HFFc6 (cell line): Measurements from ENCODE around the gene TMEM114. TPM values are rescaled to one million over a fixed set of nuclear protein-coding genes. Genes with fewer than 3 reads are reported as not detected.

Experiments
- DNase-seq: peaks from one replicate; pipeline ENCODE4 v3.0.0-alpha.2; 2018
- H3K27ac Mint-ChIP-seq: 2 replicates; pipeline ENCODE4 v1.8.0; 2020; ENCODE audit warnings: mild to moderate bottlenecking, mixed read lengths
- H3K27me3 Mint-ChIP-seq: 2 replicates; pipeline ENCODE4 v1.8.0; 2021; ENCODE audit warnings: mild to moderate bottlenecking, moderate library complexity, mixed read lengths; ENCODE audit not compliant: insufficient read depth
- H3K36me3 Mint-ChIP-seq: 2 replicates; pipeline ENCODE4 v1.8.0; 2021; ENCODE audit warnings: low read depth, mixed read lengths
- H3K4me1 Mint-ChIP-seq: 2 replicates; pipeline ENCODE4 v1.8.0; 2020; ENCODE audit warnings: low read depth, mixed read lengths
- H3K4me3 Mint-ChIP-seq: 2 replicates; pipeline ENCODE4 v1.8.0; 2020; ENCODE audit warnings: mild to moderate bottlenecking, moderate library complexity, mixed read lengths
- H3K9me3 Mint-ChIP-seq: 2 replicates; pipeline ENCODE4 v1.8.0; 2020; ENCODE audit warnings: mild to moderate bottlenecking, mixed read lengths
- total RNA-seq, 6 experiments: library from RNA; stranded (reverse); fragmentation: NEBNext Ultra II Directional; extraction: Animal tissue kit (Norgen Biotek cat#: 25700); gene quantifications; 2 replicates in 1 of 6; 3 replicates in 5 of 6; pipeline ENCODE4 v1.2.3, GENCODE V29; 2021
- TF ChIP-seq, protein P1 (sequence below): fragments of 200-600 bp; sonication (generic); IDR thresholded peaks from 2 replicates; pipeline ENCODE4 v1.5.0; 2021; ENCODE audit warnings: antibody characterized with exemption, mild to moderate bottlenecking

Gene TMEM114
- total RNA-seq, 6 experiments from 2014 or later: not detected

DNA sequence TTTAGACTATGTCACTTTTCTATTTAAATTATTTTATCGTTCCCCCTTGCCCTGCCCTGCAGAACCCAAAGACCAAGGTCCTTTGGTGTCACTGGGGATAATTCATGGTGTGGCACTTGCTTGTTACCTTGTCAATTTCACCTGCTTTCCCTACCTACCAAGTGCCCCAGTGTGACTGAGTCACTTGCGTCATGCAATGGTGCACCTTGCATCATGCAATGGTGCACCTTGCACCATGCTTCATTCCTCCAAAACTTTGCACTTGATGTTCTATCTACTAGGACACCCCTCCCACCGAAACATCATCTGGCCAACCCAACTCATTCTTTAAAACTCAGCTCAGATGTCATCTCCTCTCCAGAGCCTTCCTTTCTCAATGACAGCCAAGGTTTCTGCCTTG, 47.1 kb downstream of the TMEM114 start:
- Mint-ChIP-seq H3K27me3 (peaks cover 5% of the 10 kb centered on the region; the same call in 1 of the 2 replicates), H3K4me3 (no peak overlapping the region), H3K9me3 (no peaks in the 10 kb centered on the region; the same call in 1 of the 2 replicates), H3K36me3 (no peaks in the 10 kb centered on the region), H3K27ac (no peak overlapping the region), H3K4me1 (no peaks in the 10 kb centered on the region)
- TF ChIP-seq, protein P1, sequence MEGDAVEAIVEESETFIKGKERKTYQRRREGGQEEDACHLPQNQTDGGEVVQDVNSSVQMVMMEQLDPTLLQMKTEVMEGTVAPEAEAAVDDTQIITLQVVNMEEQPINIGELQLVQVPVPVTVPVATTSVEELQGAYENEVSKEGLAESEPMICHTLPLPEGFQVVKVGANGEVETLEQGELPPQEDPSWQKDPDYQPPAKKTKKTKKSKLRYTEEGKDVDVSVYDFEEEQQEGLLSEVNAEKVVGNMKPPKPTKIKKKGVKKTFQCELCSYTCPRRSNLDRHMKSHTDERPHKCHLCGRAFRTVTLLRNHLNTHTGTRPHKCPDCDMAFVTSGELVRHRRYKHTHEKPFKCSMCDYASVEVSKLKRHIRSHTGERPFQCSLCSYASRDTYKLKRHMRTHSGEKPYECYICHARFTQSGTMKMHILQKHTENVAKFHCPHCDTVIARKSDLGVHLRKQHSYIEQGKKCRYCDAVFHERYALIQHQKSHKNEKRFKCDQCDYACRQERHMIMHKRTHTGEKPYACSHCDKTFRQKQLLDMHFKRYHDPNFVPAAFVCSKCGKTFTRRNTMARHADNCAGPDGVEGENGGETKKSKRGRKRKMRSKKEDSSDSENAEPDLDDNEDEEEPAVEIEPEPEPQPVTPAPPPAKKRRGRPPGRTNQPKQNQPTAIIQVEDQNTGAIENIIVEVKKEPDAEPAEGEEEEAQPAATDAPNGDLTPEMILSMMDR: no peak
- DNase-seq: no peak

DNA sequence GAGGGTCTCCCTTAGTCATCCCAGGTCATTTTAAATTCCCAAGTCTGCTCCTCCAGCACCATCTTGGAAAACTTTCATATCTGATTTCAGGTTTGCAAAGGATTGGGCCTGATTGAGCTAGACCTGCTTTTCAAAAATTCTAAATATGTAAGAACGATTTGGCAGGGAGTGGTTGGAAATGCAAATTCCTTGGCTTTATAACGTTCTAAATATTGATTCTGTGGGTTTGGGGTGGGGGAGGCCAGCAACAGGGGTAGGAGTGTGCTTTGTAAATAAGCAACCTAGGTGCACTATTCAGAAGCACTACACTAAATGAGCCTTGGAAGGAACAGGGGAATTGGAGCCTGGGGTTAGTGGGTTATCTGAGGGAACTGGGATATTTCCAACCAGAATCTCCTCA, 47.9 kb downstream of the TMEM114 start:
- no peaks in the 10 kb centered on the region for H3K4me1 Mint-ChIP-seq

DNA sequence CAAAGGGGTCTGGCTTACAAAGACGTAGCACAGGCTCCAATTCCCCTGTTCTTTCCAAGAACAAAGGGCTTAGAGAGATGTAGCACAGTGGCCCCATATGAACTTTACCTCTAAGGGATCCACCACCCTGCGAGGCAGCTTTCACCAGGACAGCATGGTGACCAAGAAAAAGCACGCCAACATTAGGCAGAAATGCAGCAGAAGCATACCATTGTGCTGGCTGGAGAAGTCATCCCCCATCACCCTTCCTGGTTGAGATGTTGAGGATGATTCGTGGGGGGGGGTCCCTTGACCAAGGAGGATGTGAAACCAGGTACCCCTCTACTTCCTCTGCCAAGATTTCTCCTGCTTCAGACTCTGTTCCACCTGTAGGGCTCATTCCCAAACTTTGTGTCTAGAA, 48.4 kb downstream of the TMEM114 start:
- no peak for DNase-seq
- H3K9me3 Mint-ChIP-seq: no peaks in the 10 kb centered on the region; the same call in 1 of the 2 replicates
- no peaks in the 10 kb centered on the region for H3K36me3 Mint-ChIP-seq
- no peak overlapping the region for H3K27ac Mint-ChIP-seq
- H3K4me1 Mint-ChIP-seq: no peaks in the 10 kb centered on the region
- TF ChIP-seq, protein P1: no peak
- H3K4me3 Mint-ChIP-seq: no peak overlapping the region
- H3K27me3 Mint-ChIP-seq: peaks cover 2% of the 10 kb centered on the region; the same call in 1 of the 2 replicates

More for the DNA sequence above, 47.9 kb downstream of the TMEM114 start:
- DNase-seq: no peak
- Mint-ChIP-seq H3K4me3 (no peak overlapping the region), H3K27ac (no peak overlapping the region), H3K27me3 (peaks cover 4% of the 10 kb centered on the region; the same call in 1 of the 2 replicates), H3K9me3 (no peaks in the 10 kb centered on the region; the same call in 1 of the 2 replicates), H3K36me3 (no peaks in the 10 kb centered on the region)
- TF ChIP-seq, protein P1: no peak

DNA sequence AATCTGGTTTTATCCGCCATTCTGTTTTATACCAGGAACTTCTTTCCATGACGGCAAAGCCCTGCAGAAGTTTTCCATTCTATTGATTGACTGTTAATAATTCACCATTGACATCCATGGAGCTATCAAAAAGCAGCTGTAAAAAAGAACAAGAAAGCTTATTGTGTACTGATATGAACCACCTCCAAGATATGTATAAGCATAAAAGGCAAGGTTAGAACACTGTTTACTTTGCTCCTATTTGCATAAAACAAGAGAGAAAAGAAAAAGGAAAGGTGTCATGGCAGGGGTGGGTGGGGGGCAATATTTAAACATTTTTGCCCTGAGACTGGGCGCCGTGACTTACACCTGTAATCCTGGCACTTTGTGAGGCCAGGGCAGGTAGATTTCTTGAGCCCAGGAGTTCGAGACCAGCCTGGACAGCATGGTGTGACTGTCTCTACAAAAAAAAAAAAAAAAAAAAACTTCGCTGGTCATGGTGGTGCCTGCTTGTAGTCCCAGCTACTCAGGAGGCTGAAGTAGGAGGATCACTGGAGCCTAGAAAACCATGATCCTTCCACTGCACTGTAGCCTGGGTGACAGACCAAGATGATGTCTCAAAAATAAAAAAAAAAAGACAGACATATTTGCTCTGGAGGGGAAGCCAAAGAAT, 52.5 kb downstream of the TMEM114 start:
- Mint-ChIP-seq H3K36me3 (no peaks in the 10 kb centered on the region), H3K27me3 (peaks cover 2% of the 10 kb centered on the region; the same call in 1 of the 2 replicates), H3K4me3 (no peak overlapping the region), H3K27ac (no peak overlapping the region), H3K9me3 (peaks cover 4% of the 10 kb centered on the region), H3K4me1 (no peaks in the 10 kb centered on the region)
- TF ChIP-seq, protein P1: no peak
- no peak for DNase-seq

DNA sequence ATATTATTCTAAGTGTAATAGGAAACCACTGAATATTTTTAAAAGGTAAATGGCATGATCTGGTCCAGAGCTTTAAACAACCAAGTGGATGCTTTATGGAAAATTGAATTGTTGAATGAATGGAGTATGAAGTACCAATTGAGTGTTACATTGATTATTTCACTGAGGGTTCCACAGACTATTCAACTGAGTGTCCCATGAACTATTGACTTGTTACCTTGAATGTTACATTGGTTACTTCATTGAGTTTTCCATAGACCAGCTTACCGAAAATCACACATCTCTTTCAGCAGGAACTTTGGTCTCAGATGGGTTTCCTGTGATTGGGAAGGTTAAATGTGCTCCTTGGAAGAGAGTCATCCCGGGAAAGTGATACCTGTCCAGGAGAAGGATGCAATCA, 56.8 kb downstream of the TMEM114 start:
- peaks cover 9% of the 10 kb centered on the region for H3K9me3 Mint-ChIP-seq
- no peak overlapping the region for H3K4me3 Mint-ChIP-seq
- DNase-seq: no peak
- H3K27ac Mint-ChIP-seq: no peak overlapping the region
- no peaks in the 10 kb centered on the region; the same call in 1 of the 2 replicates for H3K27me3 Mint-ChIP-seq
- H3K36me3 Mint-ChIP-seq: no peaks in the 10 kb centered on the region
- H3K4me1 Mint-ChIP-seq: no peaks in the 10 kb centered on the region
- TF ChIP-seq, protein P1: no peak
